GF-D8 (cell line): ENCODE measurements around the gene SPEM3.
"Not testable (repeated sequence)": the region's sequence is repeated elsewhere in the genome, so short reads cannot be mapped to it uniquely, and the experiment has no call there.

Source experiments
- DNase-seq: peaks from one replicate; lab custom pipeline; 2025; lab: John Stamatoyannopoulos, UW

SPEM3 gene

DNA sequence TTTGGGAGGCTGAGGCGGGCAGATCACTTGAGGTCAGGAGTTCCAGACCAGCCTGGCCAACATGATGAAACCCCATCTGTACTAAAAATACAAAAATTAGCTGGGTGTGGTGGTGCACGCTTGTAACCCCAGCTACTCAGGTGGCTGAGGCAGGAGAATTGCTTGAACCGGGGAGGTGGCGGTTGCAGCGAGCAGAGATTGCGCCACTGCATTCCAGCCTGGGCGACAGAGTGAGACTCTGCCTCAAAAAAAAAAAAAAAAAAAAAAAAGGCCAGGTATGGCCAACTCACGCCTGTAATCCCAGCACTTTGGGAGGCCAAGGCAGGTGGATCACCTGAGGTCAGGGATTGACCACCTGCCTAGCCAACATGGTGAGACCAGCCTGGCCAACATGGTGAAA lies 46.1 kb downstream of the SPEM3 start:
- DNase-seq: not testable (repeated sequence)

DNA sequence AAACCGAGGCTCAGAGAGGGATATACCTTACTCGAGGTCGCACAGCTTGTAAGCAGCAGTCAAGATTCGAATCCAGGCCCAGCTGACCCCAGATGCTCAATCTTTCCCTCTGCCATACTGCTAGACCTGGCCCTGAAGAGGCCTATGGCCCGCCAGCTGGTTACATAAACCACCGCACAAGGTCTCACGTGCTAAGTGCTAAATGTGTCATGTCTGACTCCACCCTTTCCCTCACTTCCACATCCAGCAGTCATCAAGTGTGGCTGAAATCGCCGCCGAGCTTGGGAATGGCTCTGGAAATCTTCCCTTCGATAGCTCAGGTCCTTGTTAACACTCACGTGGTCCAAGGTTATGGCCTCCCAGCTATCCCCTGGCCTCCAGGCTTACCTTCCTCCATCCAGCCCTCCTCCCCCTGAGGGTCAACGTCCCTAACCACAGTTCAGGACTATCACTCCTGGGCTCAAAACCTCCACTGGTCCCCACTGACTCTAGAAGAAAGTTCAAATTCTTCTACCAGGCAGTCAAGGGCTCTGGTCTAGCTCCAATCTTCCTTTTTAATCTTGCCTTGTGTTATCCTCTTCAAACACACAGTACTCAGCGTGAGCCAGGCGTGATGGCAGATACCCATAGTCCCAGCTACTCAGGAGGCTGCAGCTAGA lies 47.2 kb downstream of the SPEM3 start:
- DNase-seq: no peak

DNA sequence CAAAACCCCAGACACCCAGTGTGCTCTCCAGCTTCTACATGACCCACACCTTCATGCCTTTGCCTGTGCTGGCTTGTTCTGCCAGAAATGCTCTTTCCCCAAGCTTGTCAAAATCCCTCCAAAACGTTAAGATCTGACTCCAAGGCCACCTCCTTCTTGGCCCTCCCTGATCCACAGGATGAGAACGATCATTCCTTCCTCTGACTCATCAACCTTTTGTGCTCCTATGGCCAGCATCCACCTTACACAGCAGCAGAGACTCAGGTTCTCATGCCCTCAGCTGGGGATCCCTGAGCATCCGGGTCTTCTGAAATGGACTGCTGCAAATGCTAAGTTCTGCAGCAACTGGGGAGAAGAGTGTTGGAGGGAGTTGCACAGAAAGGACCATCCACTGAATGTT lies 47.8 kb downstream of the SPEM3 start:
- no peak for DNase-seq

DNA sequence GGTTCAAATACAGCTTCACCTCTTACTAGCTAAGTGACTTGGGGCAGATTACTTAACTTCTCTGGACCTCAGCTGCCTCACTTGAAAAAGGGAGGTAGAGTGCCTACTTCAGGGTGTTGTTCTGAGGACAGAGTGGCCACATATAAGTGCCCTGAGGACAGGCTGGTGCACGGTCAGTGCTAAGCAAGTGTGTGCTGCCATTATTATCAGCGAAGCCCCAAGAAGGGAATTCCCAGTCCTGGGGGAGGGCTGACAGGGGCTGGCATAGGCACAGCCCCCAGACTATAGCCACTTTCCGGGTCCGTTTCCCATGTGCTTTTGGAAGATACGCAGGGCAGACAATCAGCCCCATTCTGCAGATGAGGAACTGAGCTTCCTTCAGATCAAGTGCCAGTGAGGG lies 48.3 kb downstream of the SPEM3 start:
- DNase-seq: no peak

DNA sequence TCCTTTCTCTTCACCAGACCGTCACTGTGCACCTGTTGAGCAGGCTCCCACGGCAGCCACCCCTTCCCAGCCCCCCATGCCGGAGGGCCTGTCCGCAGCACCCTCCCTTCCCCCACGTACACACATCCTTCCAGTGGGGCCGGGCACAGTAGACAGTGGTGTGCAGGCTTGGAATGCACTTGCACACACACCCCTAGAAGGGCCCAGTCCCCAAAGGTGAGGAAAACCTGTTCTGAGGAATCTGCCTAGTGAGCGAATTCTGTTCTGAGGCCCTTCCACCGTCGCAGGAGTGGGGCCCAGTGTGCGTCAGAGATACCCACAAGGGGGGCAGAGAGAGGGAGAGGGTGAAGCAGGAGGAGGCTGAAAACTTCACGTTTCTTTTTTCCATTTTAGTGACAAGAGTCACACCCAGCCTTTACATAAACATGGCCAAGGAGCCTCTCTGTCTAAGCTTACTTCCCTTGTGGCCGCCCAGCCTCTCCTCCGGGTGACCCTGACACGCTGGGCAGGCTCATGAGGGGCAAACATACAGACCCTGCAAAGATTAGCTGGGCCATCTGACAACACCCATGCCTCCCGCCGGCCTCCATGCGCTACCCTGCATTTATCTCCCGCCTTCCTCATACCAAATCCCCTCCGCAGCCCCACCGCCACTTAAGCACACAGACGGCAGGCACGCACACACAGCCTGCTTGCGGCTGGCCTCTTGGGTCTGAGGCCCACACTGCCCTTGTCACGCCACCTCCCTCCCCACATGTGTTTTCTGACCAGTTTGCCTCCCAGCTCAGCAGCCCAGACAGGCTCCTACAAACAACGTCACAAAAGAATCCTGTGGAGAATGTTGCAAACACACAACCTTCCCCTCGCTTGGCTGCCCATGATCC lies 49.0 kb downstream of the SPEM3 start:
- no peak for DNase-seq

DNA sequence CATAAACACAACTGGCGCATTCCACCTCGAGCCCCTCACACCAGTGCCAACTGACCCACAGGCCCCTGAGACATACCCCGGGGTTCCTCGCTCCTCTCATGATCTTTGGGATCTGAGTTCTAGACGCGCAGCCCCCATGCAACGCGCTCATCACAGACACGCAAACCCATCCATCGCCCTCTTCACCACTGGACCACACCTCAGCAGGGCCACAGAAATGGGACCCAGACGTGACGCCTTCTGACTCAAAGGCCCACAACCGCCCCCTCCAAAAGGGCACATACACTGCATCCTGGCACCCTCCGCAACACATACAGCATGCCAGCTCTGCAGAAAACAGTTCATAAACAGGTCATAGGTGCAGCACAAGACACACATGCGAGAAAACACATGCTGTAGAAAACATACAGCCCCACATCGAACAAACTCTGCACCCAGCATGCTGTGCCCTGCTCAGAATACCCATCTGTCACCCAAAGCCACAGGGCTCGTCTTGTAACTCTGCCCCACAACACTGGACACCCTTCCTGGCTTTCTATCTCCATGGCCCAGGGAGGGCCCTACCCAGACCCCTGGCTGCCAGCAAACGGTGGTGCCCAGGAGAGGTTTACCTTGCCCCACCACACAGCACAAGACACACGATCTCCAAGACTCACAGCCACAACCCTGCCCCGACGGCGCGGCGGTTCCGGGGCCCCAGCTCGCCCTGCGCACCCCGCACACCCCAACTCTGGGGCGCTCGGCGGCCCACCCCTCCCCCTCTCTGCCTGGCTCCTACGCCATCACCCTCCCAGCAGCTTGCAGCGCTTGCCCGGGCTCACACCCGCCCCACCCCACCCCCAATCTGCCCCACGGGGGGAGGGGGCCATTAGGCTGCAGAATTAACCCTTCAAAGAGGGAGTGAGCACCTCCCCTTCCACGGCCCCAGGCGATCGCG lies 49.9 kb downstream of the SPEM3 start:
- DNase-seq: no peak

DNA sequence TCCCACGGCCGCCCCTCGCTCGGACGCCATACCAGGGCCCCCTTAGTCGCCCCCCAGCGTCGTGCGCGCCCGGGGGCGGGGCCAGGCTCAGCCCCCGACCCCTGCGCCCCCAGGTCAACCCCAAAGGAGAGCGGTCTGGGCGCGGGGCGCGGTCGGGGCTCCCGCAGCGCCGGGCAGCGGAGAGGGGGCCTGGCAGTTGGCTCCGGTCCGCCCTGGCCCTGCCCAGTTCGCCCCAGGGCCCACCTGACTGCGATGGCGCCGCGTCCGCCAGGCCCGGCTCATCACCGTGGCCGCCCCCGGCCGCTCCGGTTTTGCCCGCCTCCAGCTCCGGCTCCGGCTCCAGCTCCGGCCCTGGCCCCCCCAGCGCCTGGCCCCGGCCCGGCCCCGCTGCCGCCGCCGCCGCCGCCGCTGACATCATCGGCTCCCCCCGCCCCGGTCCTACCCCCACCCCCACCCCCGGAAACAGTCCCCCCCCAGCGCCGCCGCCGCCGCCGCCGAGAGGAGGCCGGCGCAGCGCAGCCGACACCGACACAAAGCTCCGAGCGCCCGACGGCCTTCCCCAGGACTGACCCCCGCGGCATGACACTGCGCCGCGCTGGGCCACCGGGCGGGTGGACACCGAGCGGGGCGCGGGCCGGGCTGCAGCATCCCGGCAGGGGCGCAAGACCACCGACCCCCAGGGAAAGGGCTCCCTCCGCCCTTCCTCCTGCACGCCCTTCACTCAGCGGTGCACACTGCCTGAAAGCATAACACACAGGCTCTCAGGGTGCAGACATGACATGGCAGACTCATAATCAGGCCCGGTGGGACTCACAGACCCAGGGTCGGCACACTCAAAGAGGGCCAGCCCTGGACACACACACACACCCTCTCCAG lies 50.8 kb downstream of the SPEM3 start, which contains the start of gene ZBTB4:
TSS of gene ZBTB4 (minus strand) at position 419 of the 876 bp plus-strand sequence. CDS start 12,830 bp downstream, outside the sequence.
- no peak for DNase-seq

DNA sequence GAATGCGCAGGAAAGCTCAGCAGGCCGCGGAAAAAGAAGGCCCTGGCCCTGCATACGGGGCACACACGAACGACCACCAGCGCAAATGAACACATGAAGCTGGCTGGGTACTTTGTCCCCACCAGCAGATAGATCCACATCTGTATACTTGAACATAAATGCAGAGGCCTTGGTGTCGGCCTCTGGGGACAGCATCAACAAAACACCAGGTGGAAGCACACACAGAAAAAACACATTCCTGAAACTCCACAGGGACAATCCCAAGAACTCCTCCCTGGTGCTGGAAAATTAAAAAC lies 51.4 kb downstream of the SPEM3 start:
- no peak for DNase-seq

DNA sequence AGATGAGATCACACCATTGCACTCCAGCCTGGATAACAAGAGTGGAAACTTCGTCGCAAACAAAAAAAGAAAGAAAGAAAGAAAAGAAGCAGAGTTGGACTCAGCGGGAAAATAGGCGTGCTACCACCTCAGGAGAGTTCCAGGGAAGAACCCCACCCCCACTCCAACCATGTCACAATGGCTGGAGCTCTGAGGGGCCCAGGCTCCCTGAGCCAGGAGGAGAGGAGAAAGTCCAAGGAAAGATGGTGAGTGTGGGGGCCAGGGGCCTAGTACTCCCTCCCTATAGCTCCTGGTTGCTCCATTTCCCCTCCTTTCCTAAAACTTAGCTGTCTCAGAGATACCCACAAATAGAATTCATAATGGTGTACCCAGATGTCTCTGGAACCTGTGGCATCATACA lies 52.6 kb downstream of the SPEM3 start, which contains the start of gene SLC35G6:
TSS of gene SLC35G6 (plus strand) at position 172 of the 400 bp plus-strand sequence. CDS start at position 243, 71 bp downstream.
- DNase-seq: not testable (repeated sequence)

DNA sequence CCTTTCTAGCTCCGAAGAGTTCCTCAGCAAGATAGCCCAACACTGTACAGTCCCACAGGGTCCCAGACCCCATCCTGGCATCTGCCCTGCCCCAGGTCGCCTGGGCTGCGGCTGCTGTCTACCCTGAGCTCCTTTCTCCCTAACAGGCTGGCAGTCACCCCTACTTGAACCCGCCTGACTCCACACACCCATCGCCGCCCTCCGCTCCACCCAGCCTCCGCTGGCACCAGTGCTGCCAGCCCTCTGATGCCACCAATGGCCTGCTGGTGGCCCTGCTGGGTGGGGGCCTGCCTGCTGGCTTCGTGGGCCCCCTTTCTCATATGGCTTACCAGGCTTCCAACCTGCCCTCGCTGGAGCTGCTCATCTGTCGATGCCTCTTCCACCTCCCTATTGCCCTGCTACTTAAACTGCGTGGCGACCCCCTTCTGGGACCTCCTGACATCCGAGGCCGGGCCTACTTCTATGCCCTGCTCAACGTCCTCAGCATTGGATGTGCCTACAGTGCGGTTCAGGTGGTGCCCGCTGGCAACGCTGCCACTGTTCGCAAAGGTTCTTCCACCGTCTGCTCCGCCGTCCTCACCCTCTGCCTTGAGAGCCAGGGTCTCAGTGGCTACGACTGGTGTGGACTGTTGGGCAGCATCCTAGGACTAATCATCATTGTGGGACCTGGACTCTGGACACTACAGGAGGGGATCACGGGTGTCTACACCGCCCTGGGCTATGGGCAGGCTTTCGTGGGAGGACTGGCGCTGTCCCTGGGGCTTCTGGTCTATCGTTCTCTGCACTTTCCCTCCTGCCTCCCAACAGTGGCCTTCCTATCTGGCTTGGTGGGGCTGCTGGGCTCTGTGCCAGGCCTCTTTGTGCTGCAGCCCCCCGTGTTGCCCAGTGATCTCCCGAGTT lies 53.4 kb downstream of the SPEM3 start:
- DNase-seq: not testable (repeated sequence)
